Measurements from ENCODE around the gene ILK. TPM values are rescaled to one million over a fixed set of nuclear protein-coding genes. Genes with fewer than 3 reads are reported as not detected.

ILK gene
- total RNA-seq, 4 donors from 2014 or later: 481 to 652 (median 606) TPM

DNA sequence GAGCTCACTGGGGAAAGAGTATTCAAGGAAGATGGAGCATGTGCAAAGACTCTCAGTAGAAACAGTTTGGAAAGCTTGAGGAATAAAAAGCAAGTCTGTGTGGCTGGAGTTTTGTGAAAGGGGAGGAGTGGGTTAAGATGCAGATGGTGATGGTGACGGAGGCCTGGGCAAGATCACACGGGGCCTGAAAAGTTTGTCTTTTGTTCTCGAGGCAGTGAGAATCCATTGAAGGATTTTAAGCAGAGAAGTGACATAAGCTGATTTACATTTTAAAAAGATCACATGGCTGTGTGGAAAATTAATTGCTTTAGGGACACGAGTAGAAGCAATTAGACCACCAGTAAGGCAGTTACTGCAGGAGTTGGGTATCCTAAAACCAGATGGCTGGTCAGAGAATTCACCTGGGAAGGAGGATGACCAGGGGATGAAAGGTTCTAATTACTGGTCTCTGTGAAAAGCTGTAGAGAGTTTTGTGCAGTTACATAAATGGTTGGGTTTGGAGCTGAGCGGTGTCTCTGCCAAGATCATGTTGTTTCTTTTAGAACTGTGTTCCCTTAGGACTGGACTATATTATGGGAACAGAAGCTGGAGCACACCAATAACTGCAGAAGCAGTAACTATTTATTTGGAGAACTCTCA lies 7.2 kb upstream of the ILK start:
- Histone ChIP-seq H3K36me3 (peaks cover 22 to 67% (median 42%) of the 10 kb centered on the region in 4 donors), H3K4me1 (peaks cover 41 to 63% (median 60%) of the 10 kb centered on the region in 4 donors), H3K4me3 (peak overlapping the region in 1 of 4 donors; percentile 0), H3K27ac (replicated peaks in 1 of 4) (peak overlapping the region; percentile 59 to 82 (median 68)), H3K27me3 (no peaks in the 10 kb centered on the region), H3K9me3 (no peaks in the 10 kb centered on the region)
- no peak for TF ChIP-seq POLR2A (IDR thresholded peaks at IDR 0.05; ENCODE audit: low read depth)
- TF ChIP-seq, protein P1, sequence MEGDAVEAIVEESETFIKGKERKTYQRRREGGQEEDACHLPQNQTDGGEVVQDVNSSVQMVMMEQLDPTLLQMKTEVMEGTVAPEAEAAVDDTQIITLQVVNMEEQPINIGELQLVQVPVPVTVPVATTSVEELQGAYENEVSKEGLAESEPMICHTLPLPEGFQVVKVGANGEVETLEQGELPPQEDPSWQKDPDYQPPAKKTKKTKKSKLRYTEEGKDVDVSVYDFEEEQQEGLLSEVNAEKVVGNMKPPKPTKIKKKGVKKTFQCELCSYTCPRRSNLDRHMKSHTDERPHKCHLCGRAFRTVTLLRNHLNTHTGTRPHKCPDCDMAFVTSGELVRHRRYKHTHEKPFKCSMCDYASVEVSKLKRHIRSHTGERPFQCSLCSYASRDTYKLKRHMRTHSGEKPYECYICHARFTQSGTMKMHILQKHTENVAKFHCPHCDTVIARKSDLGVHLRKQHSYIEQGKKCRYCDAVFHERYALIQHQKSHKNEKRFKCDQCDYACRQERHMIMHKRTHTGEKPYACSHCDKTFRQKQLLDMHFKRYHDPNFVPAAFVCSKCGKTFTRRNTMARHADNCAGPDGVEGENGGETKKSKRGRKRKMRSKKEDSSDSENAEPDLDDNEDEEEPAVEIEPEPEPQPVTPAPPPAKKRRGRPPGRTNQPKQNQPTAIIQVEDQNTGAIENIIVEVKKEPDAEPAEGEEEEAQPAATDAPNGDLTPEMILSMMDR (IDR thresholded peaks at IDR 0.05): no peak
- peak in 1 of 2 donors; percentile 29 for TF ChIP-seq POLR2AphosphoS5 (IDR thresholded peaks at IDR 0.05)
- TF ChIP-seq EP300 (IDR thresholded peaks at IDR 0.05): no peak
- intact Hi-C loops (cut with DNase I): no loop called here
- WGBS: 20% methylated on average over 5 of the region's 5 CpGs
- DNase-seq (ENCODE audit: extremely low spot score): peak; percentile 62

DNA sequence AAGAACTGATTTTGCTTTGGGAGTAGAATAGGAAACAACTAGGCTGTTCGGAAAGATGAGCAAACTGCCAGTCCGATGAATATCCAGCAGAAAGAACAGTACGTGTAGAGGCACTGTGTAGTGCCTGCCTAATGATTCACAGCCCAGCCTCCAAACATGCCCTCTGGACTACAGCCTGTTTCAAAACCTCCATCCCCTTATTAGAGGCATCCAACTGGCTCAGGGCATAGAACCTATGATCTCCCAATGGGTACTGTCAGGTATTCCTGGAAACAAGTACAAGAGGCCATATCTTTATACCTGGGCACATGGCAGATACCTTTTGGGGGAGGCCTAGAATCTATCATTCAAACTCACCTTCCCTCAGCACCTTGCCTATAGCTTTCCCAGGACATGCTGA lies 5.0 kb upstream of the ILK start:
- DNase-seq (ENCODE audit: extremely low spot score): peak; percentile 60
- Histone ChIP-seq H3K36me3 (peaks cover 22 to 59% (median 37%) of the 10 kb centered on the region in 4 donors), H3K27ac (replicated peaks in 1 of 4) (peak overlapping the region in 2 of 4 donors; percentile 67 to 82), H3K9me3 (no peaks in the 10 kb centered on the region), H3K4me1 (peaks cover 57 to 78% (median 71%) of the 10 kb centered on the region in 4 donors), H3K27me3 (no peaks in the 10 kb centered on the region), H3K4me3 (no peak overlapping the region)
- intact Hi-C loops (cut with DNase I): no loop called here
- 98% methylated on average over 3 of the region's 3 CpGs for WGBS
- no peak for TF ChIP-seq EP300 (IDR thresholded peaks at IDR 0.05)
- TF ChIP-seq POLR2AphosphoS5 (IDR thresholded peaks at IDR 0.05): no peak
- TF ChIP-seq, protein P1 (IDR thresholded peaks at IDR 0.05): no peak
- TF ChIP-seq POLR2A (IDR thresholded peaks at IDR 0.05; ENCODE audit: low read depth): no peak

DNA sequence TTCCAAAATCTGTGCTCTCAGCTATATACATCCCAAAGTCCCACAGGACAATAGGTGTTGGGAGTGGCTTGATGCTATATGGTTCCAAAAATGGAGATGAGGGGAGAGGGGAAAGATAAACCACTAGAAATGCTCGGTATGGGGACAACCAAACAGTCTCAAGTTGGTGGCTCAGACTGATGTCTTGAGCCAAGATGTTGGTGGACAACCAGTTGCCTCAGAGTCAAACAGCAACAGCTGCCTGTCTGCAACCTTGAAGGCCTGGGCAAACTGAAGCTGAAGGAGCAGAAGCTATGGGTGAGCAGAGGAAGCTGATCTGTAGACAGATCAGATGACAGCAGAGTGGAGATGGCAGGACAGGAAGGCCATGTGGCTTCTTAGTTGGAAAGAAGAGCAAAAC lies 4.1 kb upstream of the ILK start:
- no peaks in the 10 kb centered on the region for H3K27me3 ChIP-seq
- 88% methylated on average over 1 of the region's 1 CpG for WGBS
- no peaks in the 10 kb centered on the region for H3K9me3 ChIP-seq
- H3K36me3 ChIP-seq: peaks cover 22 to 53% (median 37%) of the 10 kb centered on the region in 4 donors
- TF ChIP-seq, protein P1 (IDR thresholded peaks at IDR 0.05): no peak
- no peak for TF ChIP-seq POLR2A (IDR thresholded peaks at IDR 0.05; ENCODE audit: low read depth)
- no peak for TF ChIP-seq POLR2AphosphoS5 (IDR thresholded peaks at IDR 0.05)
- intact Hi-C loops (cut with DNase I): no loop called here
- no peak overlapping the region for H3K4me3 ChIP-seq
- peak; percentile 12 for DNase-seq (ENCODE audit: extremely low spot score)
- H3K27ac ChIP-seq (replicated peaks in 1 of 4): peak overlapping the region in 2 of 4 donors; percentile 67 to 82
- peaks cover 57 to 78% (median 68%) of the 10 kb centered on the region in 4 donors for H3K4me1 ChIP-seq

DNA sequence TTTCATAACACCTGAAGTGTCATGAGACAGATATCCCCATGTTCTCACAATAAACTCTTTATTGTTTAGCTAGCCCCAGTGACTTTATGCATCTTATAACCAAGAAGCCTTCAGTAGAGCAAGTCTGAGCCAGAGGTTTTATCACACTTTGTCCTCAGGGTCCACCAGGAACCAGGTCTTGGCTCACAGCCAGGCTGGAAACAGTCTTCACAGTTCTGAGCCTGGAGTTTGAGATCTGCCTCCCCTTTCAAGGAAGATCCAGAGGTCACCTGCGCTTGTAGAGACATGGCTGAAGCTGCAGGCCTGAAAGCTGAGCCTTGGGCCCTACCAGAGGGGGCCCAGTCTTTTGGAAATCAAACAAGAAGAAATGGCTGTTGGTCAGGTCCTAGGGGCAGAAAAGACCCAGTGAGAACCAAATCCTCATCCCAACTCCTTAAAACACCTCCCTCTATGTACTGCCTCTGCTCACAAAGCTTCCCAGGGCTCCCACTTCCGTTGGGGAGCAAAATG lies 3.6 kb upstream of the ILK start:
- H3K9me3 ChIP-seq: no peaks in the 10 kb centered on the region
- no peaks in the 10 kb centered on the region for H3K27me3 ChIP-seq
- 86% methylated on average over 2 of the region's 2 CpGs for whole genome bisulfite sequencing
- peaks cover 22 to 48% (median 37%) of the 10 kb centered on the region in 4 donors for H3K36me3 ChIP-seq
- H3K4me1 ChIP-seq: peaks cover 57 to 81% (median 70%) of the 10 kb centered on the region in 4 donors
- H3K27ac ChIP-seq (replicated peaks in 1 of 4): peak overlapping the region in 2 of 4 donors; percentile 6 to 82
- peak; percentile 14 for DNase-seq (ENCODE audit: extremely low spot score)
- H3K4me3 ChIP-seq: no peak overlapping the region
- intact Hi-C loops (cut with DNase I): loop anchor here (10.0 kb wide), 2 partner anchors 125 to 205 kb away; partner anchors contain the start of genes SMPD1 and TRIM3
- TF ChIP-seq, protein P1 (IDR thresholded peaks at IDR 0.05): no peak
- TF ChIP-seq EP300 (IDR thresholded peaks at IDR 0.05) (no peak), POLR2A (IDR thresholded peaks at IDR 0.05; ENCODE audit: low read depth) (no peak), POLR2AphosphoS5 (IDR thresholded peaks at IDR 0.05) (no peak)

Measured in esophagus muscularis mucosa (tissue), 4 donors.